ENCODE measurements around the gene GPX8. TPM values are rescaled to one million over a fixed set of nuclear protein-coding genes. Genes with fewer than 3 reads are reported as not detected.

The GPX8 gene
- total and polyA plus RNA-seq, 9 of the 15 experiments (the other 6 are each of a cell fraction or from before 2014, with no cell fraction given) = 0.62 to 1.8 (median 1.2) TPM

DNA sequence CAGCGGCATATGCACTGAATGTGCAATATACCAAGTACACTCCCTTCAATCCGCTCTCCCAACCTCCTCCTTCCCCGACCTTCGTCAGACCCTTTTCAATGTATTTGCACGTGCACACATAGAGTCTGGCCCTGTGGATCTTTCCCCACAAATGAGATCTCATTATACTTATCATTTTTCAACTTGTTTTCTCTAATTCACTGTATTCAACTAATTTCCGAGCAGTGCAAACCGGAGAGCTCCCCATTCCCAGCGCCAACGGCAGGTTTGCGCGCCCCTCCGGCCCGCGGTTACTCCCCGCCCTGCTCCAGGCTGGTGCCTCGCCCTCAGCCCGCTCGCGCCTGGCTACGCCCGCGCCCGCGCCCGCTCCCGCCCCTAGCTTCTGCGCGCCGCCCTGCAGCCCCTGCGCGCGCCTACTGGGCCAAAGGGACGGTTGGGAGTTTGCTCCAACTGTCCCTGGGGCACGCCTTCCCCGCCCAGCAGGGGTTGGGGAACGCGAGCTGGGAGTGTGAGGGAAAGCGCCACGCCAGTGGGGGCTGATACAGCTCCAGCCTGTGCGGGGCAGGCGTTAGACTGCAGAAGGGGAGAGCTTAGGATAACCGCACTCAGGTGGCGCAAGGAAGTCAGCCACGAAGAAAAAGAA lies 16.3 kb downstream of the GPX8 start (continued):
- TF ChIP-seq HNRNPUL1 (IDR thresholded peaks at IDR 0.05; ENCODE audit: low read length) = no peak
- no peak for TF ChIP-seq ZNF280A (IDR thresholded peaks at IDR 0.05; ENCODE audit: low read depth, partially characterized antibody)
- peak; percentile 66; the same call in 1 of the 2 replicates for TF ChIP-seq KDM2B (CRISPR knock-in tag; IDR thresholded peaks at IDR 0.05)

DNA sequence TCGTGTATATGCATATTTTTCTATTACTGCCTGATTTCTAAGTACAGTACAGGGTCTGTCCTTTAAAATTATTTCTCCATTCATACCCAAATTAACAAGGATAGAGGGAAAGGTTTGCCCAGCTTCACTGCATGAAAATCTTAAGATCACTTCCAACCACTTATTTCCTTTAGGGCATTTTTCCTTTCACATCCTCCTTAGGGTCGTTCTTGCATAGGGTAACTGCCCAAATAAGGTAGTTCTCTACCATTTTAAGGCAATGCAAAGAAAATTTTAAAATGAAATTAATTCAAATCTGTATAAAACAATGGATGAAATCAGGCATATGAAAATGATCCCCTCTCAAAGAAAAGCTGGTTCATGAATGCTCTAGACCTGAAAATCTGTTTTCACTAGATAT lies 17.1 kb downstream of the GPX8 start:
- no peak overlapping the region for H3K4me3 ChIP-seq
- H2AFZ ChIP-seq (ENCODE audit: low read depth, low read length) = peak overlapping the region; percentile 89
- 11% methylated on average over 2 of the region's 2 CpGs for WGBS (ENCODE audit: insufficient coverage, low coverage, missing lambda C conversion rate)
- H4K20me1 ChIP-seq (replicated peaks; ENCODE audit: control insufficient read depth, insufficient read depth, low read length) = no peaks in the 10 kb centered on the region
- H3K9me3 ChIP-seq (replicated peaks; ENCODE audit: control insufficient read depth, insufficient read depth, low read depth, low read length) = no peaks in the 10 kb centered on the region
- H3K9me1 ChIP-seq (ENCODE audit: control insufficient read depth, insufficient read depth, low read length) = no peaks in the 10 kb centered on the region
- intact Hi-C loops (cut with micrococcal nuclease) = loop anchor here (10.0 kb wide), 2 partner anchors 128 to 1028 kb away; partner anchors contain the start of genes DHX29 and MTREX
- no TSS peak for BruUV-seq (replicated peaks)
- FAIRE-seq (no peak), ATAC-seq (no peak), DNase-seq (ENCODE audit: extremely low read depth in 1 of 4, low spot score in 3 of 4) (no peak)
- peak overlapping the region in 1 of 2 experiments; percentile 14; a peak in 1 of 4 replicates for H3K9ac ChIP-seq (ENCODE audit: insufficient read depth in 1 of 2, low read depth in 2 of 2, low read length in 2 of 2)
- H3K4me2 ChIP-seq (ENCODE audit: insufficient read depth, low read length) = peak overlapping the region; percentile 77
- H3K27ac ChIP-seq (ENCODE audit: extremely low read depth, low read depth, low read length) = no peak overlapping the region
- peaks cover 11 to 27% of the 10 kb centered on the region in 2 experiments for H3K4me1 ChIP-seq (replicated peaks in 1 of 2; ENCODE audit: control insufficient read depth in 2 of 2, insufficient read depth in 2 of 2, low read length in 2 of 2)
- POLR2A ChIA-PET = no interaction called here
- in situ Hi-C loops (cut with MboI) = loop anchor here (10.0 kb wide), 1 partner anchor 518 kb away; no protein-coding TSS in a partner anchor
- H3K27me3 ChIP-seq (ENCODE audit: control insufficient read depth in 2 of 2, insufficient read depth in 2 of 2, low read length in 2 of 2) = no peaks in the 10 kb centered on the region
- TF ChIP-seq RBM34 (IDR thresholded peaks at IDR 0.05; ENCODE audit: borderline replicate concordance, insufficient read depth, low read length) = no peak
- no peak for TF ChIP-seq GTF2B (IDR thresholded peaks at IDR 0.05; ENCODE audit: extremely low read depth, insufficient read length)
- TF ChIP-seq PHB2 (IDR thresholded peaks at IDR 0.05; ENCODE audit: low read depth) = no peak
- TF ChIP-seq SRF (CRISPR knock-in tag; IDR thresholded peaks at IDR 0.05) = peak in 1 of 2 experiments; percentile 61; a peak in 1 of 4 replicates
- H3K36me3 ChIP-seq (ENCODE audit: control insufficient read depth, insufficient read depth, low read length) = no peaks in the 10 kb centered on the region
- CTCF ChIA-PET (ENCODE audit: low intra/inter-chr PET ratio) = interaction anchor here (0.6 kb wide), 1 partner anchor 1098 kb away, joined by 3 read pairs; no protein-coding TSS in a partner anchor
- H3K79me2 ChIP-seq (ENCODE audit: control insufficient read depth, insufficient read depth, low read length) = no peaks in the 10 kb centered on the region
